ENCODE results near the gene MAS1.

The MAS1 gene

DNA sequence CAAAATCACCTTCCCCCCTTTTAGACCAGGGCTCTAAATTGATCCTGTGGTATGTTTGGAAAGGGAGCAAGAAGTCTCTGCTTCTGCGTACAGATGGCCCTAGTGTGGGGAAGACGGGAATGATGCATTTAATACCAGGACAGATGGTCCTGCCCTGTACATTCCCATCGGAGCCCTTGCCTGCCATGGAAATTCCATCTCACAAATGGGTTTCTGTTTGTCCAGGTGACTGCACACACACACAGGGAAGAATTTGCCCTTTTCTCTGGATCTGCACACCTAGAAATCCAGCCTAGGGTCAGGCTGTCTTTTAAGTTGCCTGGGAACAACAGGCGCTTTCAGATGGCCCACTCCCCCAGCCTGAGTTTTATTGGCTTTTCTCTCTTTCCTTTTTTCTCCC lies 1.3 kb downstream of the MAS1 start:
- FAIRE-seq, result no peak

DNA sequence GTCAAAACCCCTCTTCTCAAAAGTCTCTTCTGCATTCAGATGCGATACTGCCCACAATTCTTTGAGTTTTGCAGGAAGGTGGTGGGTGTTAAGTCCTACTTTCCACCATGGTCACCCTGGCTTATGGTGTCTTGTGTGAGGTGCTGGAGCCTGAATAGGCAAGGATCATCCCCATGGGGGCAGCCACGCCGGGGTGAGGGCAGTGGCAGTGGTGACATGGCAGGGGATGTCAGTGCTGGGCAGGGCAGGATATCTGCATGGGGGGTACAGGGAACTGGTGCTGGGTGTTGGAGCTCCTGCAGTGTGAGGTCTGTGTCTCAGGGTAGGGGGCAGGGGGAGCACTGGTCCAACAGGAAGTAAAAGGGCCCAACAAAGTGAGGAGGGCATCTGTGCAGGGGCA lies 2.3 kb downstream of the MAS1 start:
- DNase-seq (ENCODE audit: insufficient read length, low spot score) (no peak), FAIRE-seq (no peak)
- TF ChIP-seq, protein P1, sequence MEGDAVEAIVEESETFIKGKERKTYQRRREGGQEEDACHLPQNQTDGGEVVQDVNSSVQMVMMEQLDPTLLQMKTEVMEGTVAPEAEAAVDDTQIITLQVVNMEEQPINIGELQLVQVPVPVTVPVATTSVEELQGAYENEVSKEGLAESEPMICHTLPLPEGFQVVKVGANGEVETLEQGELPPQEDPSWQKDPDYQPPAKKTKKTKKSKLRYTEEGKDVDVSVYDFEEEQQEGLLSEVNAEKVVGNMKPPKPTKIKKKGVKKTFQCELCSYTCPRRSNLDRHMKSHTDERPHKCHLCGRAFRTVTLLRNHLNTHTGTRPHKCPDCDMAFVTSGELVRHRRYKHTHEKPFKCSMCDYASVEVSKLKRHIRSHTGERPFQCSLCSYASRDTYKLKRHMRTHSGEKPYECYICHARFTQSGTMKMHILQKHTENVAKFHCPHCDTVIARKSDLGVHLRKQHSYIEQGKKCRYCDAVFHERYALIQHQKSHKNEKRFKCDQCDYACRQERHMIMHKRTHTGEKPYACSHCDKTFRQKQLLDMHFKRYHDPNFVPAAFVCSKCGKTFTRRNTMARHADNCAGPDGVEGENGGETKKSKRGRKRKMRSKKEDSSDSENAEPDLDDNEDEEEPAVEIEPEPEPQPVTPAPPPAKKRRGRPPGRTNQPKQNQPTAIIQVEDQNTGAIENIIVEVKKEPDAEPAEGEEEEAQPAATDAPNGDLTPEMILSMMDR (IDR thresholded peaks at IDR 0.05; ENCODE audit: insufficient read depth, missing control alignments), result no peak

More for the DNA sequence above, 1.3 kb downstream of the MAS1 start:
- TF ChIP-seq, protein P1 (IDR thresholded peaks at IDR 0.05; ENCODE audit: insufficient read depth, missing control alignments), result no peak
- DNase-seq (ENCODE audit: insufficient read length, low spot score), result no peak

DNA sequence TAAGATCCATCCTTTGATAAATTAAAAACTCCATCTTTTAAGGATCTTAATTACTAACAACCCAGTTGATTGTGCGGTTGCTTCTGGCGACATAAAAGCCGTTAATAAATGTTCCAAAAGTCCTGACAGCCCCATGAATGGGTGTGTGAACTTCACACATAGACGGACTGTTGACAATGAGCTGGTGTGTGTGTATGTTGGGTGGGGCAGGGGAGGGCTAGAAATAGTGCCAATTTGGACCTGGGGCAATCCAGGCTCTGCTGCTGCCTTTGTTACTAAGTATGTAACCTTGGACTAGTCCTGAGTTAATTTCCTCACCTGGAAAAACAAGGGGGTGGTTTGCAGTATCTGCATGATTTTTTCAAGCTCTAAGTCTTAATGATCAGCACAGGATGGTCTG lies 4.2 kb downstream of the MAS1 start:
- TF ChIP-seq, protein P1 (IDR thresholded peaks at IDR 0.05; ENCODE audit: insufficient read depth, missing control alignments), result no peak
- FAIRE-seq, result no peak

DNA sequence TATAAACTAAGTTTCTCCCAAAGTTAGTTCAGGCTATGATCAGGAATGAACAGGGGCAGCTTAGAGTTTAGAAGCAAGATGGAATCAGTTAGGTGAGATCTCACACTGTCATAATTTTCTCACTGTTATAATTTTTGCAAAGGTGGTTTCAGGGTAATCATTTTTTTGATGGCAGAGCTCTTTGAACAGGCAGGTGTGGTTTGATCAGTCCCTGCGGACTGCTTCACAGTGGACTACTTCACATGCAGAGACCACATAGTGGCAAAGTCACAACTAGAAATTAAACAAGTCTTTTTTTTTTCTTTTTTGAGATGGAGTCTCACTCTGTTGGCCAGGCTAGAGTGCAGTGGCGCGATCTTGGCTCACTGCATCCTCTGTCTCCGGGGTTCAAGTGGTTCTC lies 6.8 kb downstream of the MAS1 start:
- no peak for FAIRE-seq
- no peak for DNase-seq (ENCODE audit: insufficient read length, low spot score)
- TF ChIP-seq, protein P1 (IDR thresholded peaks at IDR 0.05; ENCODE audit: insufficient read depth, missing control alignments), result no peak

More for the DNA sequence above, 4.2 kb downstream of the MAS1 start:
- no peak for DNase-seq (ENCODE audit: insufficient read length, low spot score)

DNA sequence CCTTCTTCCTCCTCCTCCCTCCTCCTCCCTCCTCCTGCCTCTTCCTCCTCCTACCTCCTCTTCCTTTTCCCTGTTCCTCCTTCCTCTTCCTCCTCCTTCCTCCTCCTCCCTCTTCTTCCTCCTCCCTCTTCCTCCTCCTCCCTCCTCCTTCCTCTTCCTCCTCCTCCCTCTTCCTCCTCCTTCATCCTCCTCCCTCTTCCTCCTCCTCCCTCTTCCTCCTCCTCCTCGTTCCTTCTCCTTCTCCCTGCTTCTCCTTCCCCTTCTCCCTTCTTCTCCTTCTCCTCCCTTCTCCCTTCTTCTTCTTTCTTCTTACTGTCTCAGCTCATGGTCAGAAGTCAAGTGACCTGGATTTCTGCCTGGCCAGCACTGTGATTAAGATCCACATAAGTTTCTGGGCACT lies 7.7 kb downstream of the MAS1 start:
- FAIRE-seq (no peak), DNase-seq (ENCODE audit: insufficient read length, low spot score) (no peak)
- TF ChIP-seq, protein P1 (IDR thresholded peaks at IDR 0.05; ENCODE audit: insufficient read depth, missing control alignments), result no peak

DNA sequence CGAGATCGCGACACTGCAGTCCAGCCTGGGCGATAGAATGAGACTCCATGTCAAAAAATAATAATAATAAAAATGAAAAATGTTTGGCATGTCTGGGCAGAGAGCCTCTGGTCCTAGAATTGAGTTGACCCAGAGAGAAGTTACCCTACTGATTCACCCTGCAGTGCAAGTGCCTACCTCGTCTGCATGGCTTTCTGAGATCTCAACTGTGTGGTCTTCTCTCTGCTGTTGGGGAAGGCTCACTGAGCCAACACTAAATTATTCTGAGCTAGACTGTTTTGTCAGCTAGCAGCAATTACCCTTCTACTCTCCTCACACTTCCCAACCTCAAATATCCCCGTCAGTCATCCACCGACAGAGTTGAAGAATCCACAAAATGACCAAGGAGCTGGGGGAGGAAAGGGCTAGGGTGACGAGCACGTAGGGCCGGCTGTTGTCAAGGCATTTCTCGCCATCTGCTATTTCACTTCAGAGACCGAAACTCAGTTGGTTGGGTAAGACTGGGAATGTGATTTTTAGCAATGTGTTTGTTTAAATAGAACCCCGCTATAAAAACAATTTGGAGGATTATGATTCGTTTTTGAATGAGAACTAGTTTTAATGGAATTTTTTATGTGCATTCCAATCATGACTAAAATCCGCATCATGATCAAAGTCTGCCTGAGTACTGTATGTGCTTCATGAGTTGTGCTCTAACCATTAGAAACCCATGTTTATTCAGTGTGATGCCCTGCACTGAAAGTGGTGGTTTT lies 9.4 kb downstream of the MAS1 start:
- TF ChIP-seq, protein P1 (IDR thresholded peaks at IDR 0.05; ENCODE audit: insufficient read depth, missing control alignments), result no peak
- FAIRE-seq, result no peak
- DNase-seq (ENCODE audit: insufficient read length, low spot score), result no peak

DNA sequence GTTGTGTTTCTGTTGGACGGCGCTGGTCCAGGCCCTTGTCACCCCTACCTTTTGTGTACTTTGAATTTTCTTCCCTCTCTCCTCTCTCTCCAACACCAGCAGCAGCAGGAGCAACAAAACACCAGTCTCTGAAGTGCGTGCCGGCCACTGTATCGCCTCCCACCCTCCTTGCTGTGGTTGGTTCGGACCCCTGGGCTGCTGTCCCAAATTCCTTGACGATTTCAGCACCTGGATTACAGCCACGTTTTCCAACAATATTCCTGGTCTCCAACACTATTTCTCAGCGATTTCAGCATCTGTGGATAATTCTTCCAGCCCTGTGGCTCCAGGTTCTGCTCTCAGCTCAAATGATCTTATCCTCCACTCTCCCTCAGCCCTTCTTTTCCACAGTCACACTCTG lies 11.8 kb downstream of the MAS1 start:
- TF ChIP-seq, protein P1 (IDR thresholded peaks at IDR 0.05; ENCODE audit: insufficient read depth, missing control alignments), result no peak
- FAIRE-seq, result no peak
- no peak for DNase-seq (ENCODE audit: insufficient read length, low spot score)
